H1 (cell line): ENCODE data around the gene RELT. TPM values are rescaled to one million over a fixed set of nuclear protein-coding genes. Genes with fewer than 3 reads are reported as not detected.

Experiments used
- CHD7 ChIP-seq: fragments of 300-600 bp; sonication (generic); IDR thresholded peaks from 2 replicates; pipeline ENCODE4 v1.7.1; 2012; ENCODE audit warnings: low read length, moderate library complexity, mild to moderate bottlenecking, inconsistent platforms; ENCODE audit not compliant: insufficient replicate concordance
- TCF12 ChIP-seq: IDR thresholded peaks from 2 replicates; pipeline ENCODE4 v1.6.1; 2011; ENCODE audit warnings: low read depth, mild to moderate bottlenecking, low read length
- YY1 ChIP-seq: IDR thresholded peaks from 2 replicates; pipeline ENCODE4 v1.6.1; 2011; ENCODE audit warnings: low read depth, mild to moderate bottlenecking, low read length
- ZNF274 ChIP-seq: IDR thresholded peaks from 2 replicates; pipeline ENCODE4 v1.7.0; 2012; ENCODE audit warnings: low read length, borderline replicate concordance; ENCODE audit errors: extremely low read depth
- polyA plus RNA-seq, 7 experiments: library from polyadenylated mRNA; depleted of rRNA in 3 of 7; stranded (reverse) in 5 of 7; unstranded in 2 of 7; fragments of >200 nt in 5 of 7; fragments of 200-250 nt in 2 of 7; gene quantifications; 1 replicate in 5 of 7; 2 replicates in 1 of 7; 4 replicates in 1 of 7; pipeline versions ENCODE4 v1.2.1 to v1.2.3, GENCODE V29; 2011 to 2013; ENCODE audit warnings: missing spikeins in 2 of 7, mixed read lengths in 2 of 7
- total RNA-seq: library from RNA; stranded (reverse); fragmentation: NEBNext Ultra II Directional; extraction: Animal tissue kit (Norgen Biotek cat#: 25700); gene quantifications from 2 replicates; pipeline ENCODE4 v1.2.1, GENCODE V29; 2021

The RELT gene
- total and polyA plus RNA-seq, 2 of the 8 experiments (the other 6 are each of a cell fraction or from before 2014, with no cell fraction given) = 3.4 to 5.7 TPM

GRCh38 chr11:73382747-73383146 lies 6.5 kb downstream of the RELT start (continued):
- TF ChIP-seq CHD7 (no peak), ZNF274 (no peak), TCF12 (no peak), YY1 (no peak)
